ENCODE data around the gene EEF1AKMT1.

GRCh38 chr13:20717581-20718542 is 55.9 kb downstream of the EEF1AKMT1 start:
- TF ChIP-seq CTCF (conservative IDR thresholded peaks at IDR 0.05; ENCODE audit: low read depth, low read length) (no peak), EZH2 (IDR thresholded peaks at IDR 0.05; ENCODE audit: low read length, unreplicated experiment) (no peak)

All from PC-3 (cell line).